ENCODE data around the gene CERS6. TPM values are rescaled to one million over a fixed set of nuclear protein-coding genes. Genes with fewer than 3 reads are reported as not detected.

CERS6 gene
- polyA plus RNA-seq, 1 donor from 2014 or later: 59.3 TPM

GRCh38 chr2:168686452-168687191 lies 230.6 kb downstream of the CERS6 start:
- Histone ChIP-seq H3K9ac (ENCODE audit: low read length) (no peak overlapping the region), H3K9me2 (ENCODE audit: insufficient read depth, low read length) (no peaks in the 10 kb centered on the region), H3K4me2 (ENCODE audit: low read length) (no peak overlapping the region), H4K20me1 (ENCODE audit: insufficient read depth) (no peaks in the 10 kb centered on the region), H3K27me3 (ENCODE audit: insufficient read depth, low read depth, low read length) (no peaks in the 10 kb centered on the region), H3K79me2 (replicated peaks; ENCODE audit: insufficient read depth, low read length) (peaks cover 4% of the 10 kb centered on the region), H3K4me3 (ENCODE audit: low read length) (peak overlapping the region; percentile 28), H3F3A (ENCODE audit: insufficient read depth, low read length, poor library complexity, severe bottlenecking) (no peaks in the 10 kb centered on the region), H3K9me3 (ENCODE audit: low read length) (no peaks in the 10 kb centered on the region), H2AFZ (ENCODE audit: low read depth, low read length) (no peak overlapping the region), H3K27ac (ENCODE audit: low read length) (peak overlapping the region; percentile 30), H3K36me3 (ENCODE audit: insufficient read depth, low read length) (peaks cover 6% of the 10 kb centered on the region)
- TF ChIP-seq MXI1 (conservative IDR thresholded peaks at IDR 0.05; ENCODE audit: poor library complexity, severe bottlenecking): no peak
- no peak for TF ChIP-seq EP300 (conservative IDR thresholded peaks at IDR 0.05; ENCODE audit: poor library complexity, severe bottlenecking)
- TF ChIP-seq CTCF (IDR thresholded peaks at IDR 0.05; ENCODE audit: poor library complexity, severe bottlenecking): no peak
- TF ChIP-seq RAD21 (conservative IDR thresholded peaks at IDR 0.05): no peak
- no peak for TF ChIP-seq EZH2 (IDR thresholded peaks at IDR 0.05; ENCODE audit: borderline replicate concordance, insufficient read depth, low read length, poor library complexity, severe bottlenecking)
- TF ChIP-seq REST (IDR thresholded peaks at IDR 0.05; ENCODE audit: borderline replicate concordance): no peak
- no peak for TF ChIP-seq SMC3 (conservative IDR thresholded peaks at IDR 0.05; ENCODE audit: poor library complexity)
- no peak for TF ChIP-seq POLR2AphosphoS5 (IDR thresholded peaks at IDR 0.05)
- no peak for TF ChIP-seq TAF1 (IDR thresholded peaks at IDR 0.05; ENCODE audit: low read depth)

GRCh38 chr2:168687314-168687713 lies 231.2 kb downstream of the CERS6 start:
- Histone ChIP-seq H3K79me2 (replicated peaks; ENCODE audit: insufficient read depth, low read length) (peaks cover 4% of the 10 kb centered on the region), H3K27me3 (ENCODE audit: insufficient read depth, low read depth, low read length) (no peaks in the 10 kb centered on the region), H3K36me3 (ENCODE audit: insufficient read depth, low read length) (peaks cover 7% of the 10 kb centered on the region), H3F3A (ENCODE audit: insufficient read depth, low read length, poor library complexity, severe bottlenecking) (no peaks in the 10 kb centered on the region), H3K4me3 (ENCODE audit: low read length) (no peak overlapping the region), H3K4me2 (ENCODE audit: low read length) (no peak overlapping the region), H3K9ac (ENCODE audit: low read length) (no peak overlapping the region), H2AFZ (ENCODE audit: low read depth, low read length) (no peak overlapping the region), H3K9me2 (ENCODE audit: insufficient read depth, low read length) (no peaks in the 10 kb centered on the region), H4K20me1 (ENCODE audit: insufficient read depth) (no peaks in the 10 kb centered on the region), H3K27ac (ENCODE audit: low read length) (no peak overlapping the region), H3K9me3 (ENCODE audit: low read length) (no peaks in the 10 kb centered on the region)
- TF ChIP-seq SMC3 (conservative IDR thresholded peaks at IDR 0.05; ENCODE audit: poor library complexity) (peak; percentile 64), CTCF (IDR thresholded peaks at IDR 0.05; ENCODE audit: poor library complexity, severe bottlenecking) (peak; percentile 56), EZH2 (IDR thresholded peaks at IDR 0.05; ENCODE audit: borderline replicate concordance, insufficient read depth, low read length, poor library complexity, severe bottlenecking) (no peak), RAD21 (conservative IDR thresholded peaks at IDR 0.05) (peak; percentile 62), TAF1 (IDR thresholded peaks at IDR 0.05; ENCODE audit: low read depth) (no peak)
